Calu3 (cell line): ENCODE results near the gene MED27. TPM values are rescaled to one million over a fixed set of nuclear protein-coding genes. Genes with fewer than 3 reads are reported as not detected.

ENCODE experiments used
- BruUV-seq: library from RNA; stranded (reverse); fragments of 400-500 nt; replicated peaks from 2 replicates; lab custom pipeline; 2021; lab: Mats Ljungman, UMichigan
- CTCF ChIA-PET: fragments of 300-600 bp; sonication (Branson Sonifier 250); formaldehyde crosslinking; loops from one replicate; lab custom pipeline; 2022; ENCODE audit warnings: antibody characterized with exemption; lab: Charles Lee
- DNase-seq: peaks from one replicate; pipeline ENCODE4 v3.0.0; 2022
- H3K27ac Mint-ChIP-seq: one replicate; pipeline ENCODE4 v1.8.0; 2022; ENCODE audit warnings: mixed read lengths; ENCODE audit not compliant: unreplicated experiment
- H3K27me3 Mint-ChIP-seq: one replicate; pipeline ENCODE4 v1.8.0; 2022; ENCODE audit warnings: mixed read lengths; ENCODE audit not compliant: unreplicated experiment
- H3K36me3 Mint-ChIP-seq: one replicate; pipeline ENCODE4 v1.8.0; 2022; ENCODE audit warnings: mild to moderate bottlenecking, moderate library complexity, mixed read lengths; ENCODE audit not compliant: insufficient read depth, unreplicated experiment
- H3K4me1 Mint-ChIP-seq: one replicate; pipeline ENCODE4 v1.8.0; 2022; ENCODE audit warnings: mild to moderate bottlenecking, low read depth, mixed read lengths; ENCODE audit not compliant: unreplicated experiment
- H3K4me3 Mint-ChIP-seq: one replicate; pipeline ENCODE4 v1.8.0; 2022; ENCODE audit warnings: mild to moderate bottlenecking, low read depth, moderate library complexity, mixed read lengths; ENCODE audit not compliant: unreplicated experiment
- H3K9me3 Mint-ChIP-seq: one replicate; pipeline ENCODE4 v1.8.0; 2022; ENCODE audit warnings: low read depth, mixed read lengths; ENCODE audit not compliant: unreplicated experiment
- CTCF ChIP-seq: fragments of 200-600 bp; IDR thresholded peaks from one replicate; pipeline ENCODE4 v1.8.0; 2022; ENCODE audit warnings: antibody characterized with exemption; ENCODE audit not compliant: unreplicated experiment
- intact Hi-C: fragments of 100-400 bp; cut with micrococcal nuclease; formaldehyde crosslinking; loops from one replicate; pipeline ENCODE4 v1.10.0; 2022; ENCODE audit not compliant: unreplicated experiment
- total RNA-seq: library from RNA; stranded (reverse); gene quantifications from 2 replicates; pipeline ENCODE4 v1.2.3, GENCODE V29; 2022

Gene MED27
- total RNA-seq, 1 experiment from 2014 or later, result 19.3 TPM

GRCh38 chr9:131937451-131937850 lies 142.2 kb downstream of the MED27 start:
- Mint-ChIP-seq H3K4me3 (no peak overlapping the region), H3K36me3 (no peaks in the 10 kb centered on the region), H3K9me3 (no peaks in the 10 kb centered on the region), H3K4me1 (no peaks in the 10 kb centered on the region), H3K27ac (no peak overlapping the region), H3K27me3 (no peaks in the 10 kb centered on the region)
- no peak for TF ChIP-seq CTCF
- no TSS peak for BruUV-seq
- intact Hi-C loops, result no loop called here
- CTCF ChIA-PET, result no interaction called here
- DNase-seq, result no peak

GRCh38 chr9:131936929-131937328 lies 142.7 kb downstream of the MED27 start:
- no TSS peak for BruUV-seq
- intact Hi-C loops, result no loop called here
- H3K9me3 Mint-ChIP-seq, result no peaks in the 10 kb centered on the region
- no peak overlapping the region for H3K27ac Mint-ChIP-seq
- H3K4me3 Mint-ChIP-seq, result no peak overlapping the region
- H3K36me3 Mint-ChIP-seq, result no peaks in the 10 kb centered on the region
- TF ChIP-seq CTCF, result no peak
- no peaks in the 10 kb centered on the region for H3K27me3 Mint-ChIP-seq
- H3K4me1 Mint-ChIP-seq, result no peaks in the 10 kb centered on the region
- CTCF ChIA-PET, result no interaction called here
- no peak for DNase-seq

GRCh38 chr9:131934673-131935072 lies 145.0 kb downstream of the MED27 start:
- BruUV-seq, result no TSS peak
- H3K4me3 Mint-ChIP-seq, result no peak overlapping the region
- H3K9me3 Mint-ChIP-seq, result no peaks in the 10 kb centered on the region
- no peak overlapping the region for H3K27ac Mint-ChIP-seq
- H3K36me3 Mint-ChIP-seq, result no peaks in the 10 kb centered on the region
- no peaks in the 10 kb centered on the region for H3K27me3 Mint-ChIP-seq
- no peaks in the 10 kb centered on the region for H3K4me1 Mint-ChIP-seq
- CTCF ChIA-PET, result no interaction called here
- no peak for TF ChIP-seq CTCF
- no peak for DNase-seq
- intact Hi-C loops, result no loop called here

GRCh38 chr9:131927091-131927490 lies 152.6 kb downstream of the MED27 start:
- CTCF ChIA-PET, result interaction anchor here (0.6 to 0.7 kb wide), 2 partner anchors 15 to 29 kb away, joined by 3 to 7 read pairs; no protein-coding TSS in a partner anchor
- DNase-seq, result no peak
- H3K27ac Mint-ChIP-seq, result no peak overlapping the region
- TF ChIP-seq CTCF, result no peak
- no TSS peak for BruUV-seq
- H3K36me3 Mint-ChIP-seq, result no peaks in the 10 kb centered on the region
- intact Hi-C loops, result no loop called here
- no peaks in the 10 kb centered on the region for H3K4me1 Mint-ChIP-seq
- no peak overlapping the region for H3K4me3 Mint-ChIP-seq
- no peaks in the 10 kb centered on the region for H3K27me3 Mint-ChIP-seq
- no peaks in the 10 kb centered on the region for H3K9me3 Mint-ChIP-seq
